Panc1 (cell line): ENCODE measurements around the gene TRIM5. TPM values are rescaled to one million over a fixed set of nuclear protein-coding genes. Genes with fewer than 3 reads are reported as not detected.

Experiments
- ATAC-seq: fragments of 200-7000 bp; cut with Tn5 transposase; 2 replicates; pipeline ENCODE4 v1.9.1; 2020; ENCODE audit warnings: mild to moderate bottlenecking, moderate library complexity
- BruUV-seq: library from RNA; stranded (reverse); fragments of 400-500 nt; replicated peaks from 2 replicates; lab custom pipeline; 2021; lab: Mats Ljungman, UMichigan
- CTCF ChIA-PET: fragments of 300-600 bp; sonication (Branson Sonifier 250); formaldehyde crosslinking; loops from one replicate; lab custom pipeline; 2022; ENCODE audit warnings: antibody characterized with exemption; lab: Charles Lee
- POLR2A ChIA-PET: fragments of 300-600 bp; sonication (Branson Sonifier 250); formaldehyde crosslinking; loops from one replicate; lab custom pipeline; 2022; ENCODE audit warnings: antibody characterized with exemption; lab: Charles Lee
- DNase-seq: peaks from one replicate; pipeline ENCODE4 v3.0.0-alpha.2; 2010; ENCODE audit warnings: low read depth, low spot score
- H3K27ac ChIP-seq: 2 replicates; pipeline ENCODE4 v1.5.1; 2011; ENCODE audit warnings: mild to moderate bottlenecking, low read length, inconsistent platforms
- H3K27me3 ChIP-seq: fragments of 200-500 bp; sonication (Bioruptor generic); 2 replicates; pipeline ENCODE4 v1.6.0; 2014; ENCODE audit warnings: low read length, inconsistent platforms; ENCODE audit not compliant: control insufficient read depth, insufficient read depth
- H3K36me3 ChIP-seq: fragments of 200-500 bp; sonication (Bioruptor generic); 2 replicates; pipeline ENCODE4 v1.5.1; 2014; ENCODE audit warnings: inconsistent platforms, mild to moderate bottlenecking, low read length, moderate library complexity; ENCODE audit not compliant: control insufficient read depth, insufficient read depth
- H3K4me1 ChIP-seq: 2 replicates; pipeline ENCODE4 v1.5.1; 2011; ENCODE audit warnings: inconsistent platforms, mild to moderate bottlenecking, low read length, moderate library complexity; ENCODE audit not compliant: control insufficient read depth, insufficient read depth
- H3K4me3 ChIP-seq, 2 experiments: 2 replicates each; pipeline ENCODE4 v1.5.1; 2011 to 2012; ENCODE audit warnings: low read depth in 2 of 2, low read length in 2 of 2, mild to moderate bottlenecking in 2 of 2, inconsistent platforms in 1 of 2, moderate library complexity in 1 of 2
- H3K9me3 ChIP-seq: fragments of 200-500 bp; sonication (Bioruptor generic); 2 replicates; pipeline ENCODE4 v1.5.1; 2014; ENCODE audit warnings: low read depth, mild to moderate bottlenecking, inconsistent platforms, low read length, moderate library complexity; ENCODE audit not compliant: control insufficient read depth, insufficient read depth
- POLR2AphosphoS5 ChIP-seq: IDR thresholded peaks from 2 replicates; pipeline ENCODE4 v1.6.1; 2012; ENCODE audit warnings: mild to moderate bottlenecking, low read depth, low read length, moderate library complexity
- SIN3A ChIP-seq: IDR thresholded peaks from 2 replicates; pipeline ENCODE4 v1.6.1; 2012; ENCODE audit warnings: low read depth, mild to moderate bottlenecking, low read length, moderate library complexity, borderline replicate concordance; ENCODE audit not compliant: insufficient read depth
- TCF7L2 ChIP-seq: IDR thresholded peaks from 2 replicates; pipeline ENCODE4 v1.6.1; 2011; ENCODE audit warnings: mild to moderate bottlenecking, low read depth, low read length, inconsistent platforms
- in situ Hi-C: cut with HindIII; loops from 2 replicates; pipeline ENCODE4 v1.10.0; 2016; ENCODE audit warnings: low sequenced_read_pairs, low pct_unique_long_range_greater_than_20kb
- intact Hi-C: fragments of 100-400 bp; cut with micrococcal nuclease; formaldehyde crosslinking; loops from one replicate; pipeline ENCODE4 v1.10.0; 2022; ENCODE audit not compliant: unreplicated experiment
- total RNA-seq: library from RNA; stranded (reverse); gene quantifications from one replicate; pipeline ENCODE4 v1.2.1, GENCODE V29; 2021; ENCODE audit not compliant: unreplicated experiment
- TF ChIP-seq, protein P1 (sequence below): fragments of 450-650 bp; IDR thresholded peaks from 2 replicates; pipeline ENCODE4 v1.5.1; 2017; ENCODE audit warnings: mild to moderate bottlenecking
- TF ChIP-seq, protein P2 (sequence below), 2 experiments: IDR thresholded peaks; 2 replicates each; pipeline ENCODE4 v1.6.1; 2011 to 2012; ENCODE audit warnings: low read depth in 2 of 2, control low read depth in 1 of 2, low read length in 1 of 2, mild to moderate bottlenecking in 1 of 2, moderate library complexity in 1 of 2; ENCODE audit not compliant: insufficient read depth in 1 of 2

Gene TRIM5
- total RNA-seq, 1 experiment from 2014 or later = 56.1 TPM

DNA sequence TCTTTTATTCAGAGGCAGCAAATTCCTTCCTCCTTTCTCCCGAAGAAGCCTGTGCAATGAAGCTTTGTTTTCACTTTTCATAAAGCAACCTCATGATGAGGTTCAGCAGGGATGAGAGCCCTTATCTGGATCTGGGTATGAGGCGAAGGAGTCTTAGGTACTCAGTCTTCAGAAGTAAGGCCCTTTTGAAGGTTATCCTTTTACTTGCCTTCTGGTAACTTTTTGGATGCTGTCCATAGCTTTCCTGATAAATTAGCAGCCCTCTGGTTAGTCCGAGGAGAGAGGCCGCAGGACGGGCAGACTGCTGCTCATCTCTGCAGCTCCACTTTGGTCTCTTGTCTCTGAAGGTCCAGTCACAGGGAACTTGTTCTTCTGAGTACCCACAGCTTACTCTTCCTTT is 5.9 kb upstream of the TRIM5 start:
- intact Hi-C loops = no loop called here
- peaks cover 3% of the 10 kb centered on the region; the same call in 1 of the 2 replicates for H3K4me1 ChIP-seq
- no peak overlapping the region; a peak in 1 of 4 replicates for H3K4me3 ChIP-seq
- ATAC-seq (no peak), DNase-seq (no peak)
- no peak overlapping the region for H3K27ac ChIP-seq
- ChIA-PET POLR2A (interaction anchor here (0.6 kb wide), 1 partner anchor 363 kb away, joined by 6 read pairs; no protein-coding TSS in a partner anchor), CTCF (no interaction called here)
- H3K27me3 ChIP-seq = peaks cover 2% of the 10 kb centered on the region
- no peak for TF ChIP-seq SIN3A
- TF ChIP-seq, protein P1, sequence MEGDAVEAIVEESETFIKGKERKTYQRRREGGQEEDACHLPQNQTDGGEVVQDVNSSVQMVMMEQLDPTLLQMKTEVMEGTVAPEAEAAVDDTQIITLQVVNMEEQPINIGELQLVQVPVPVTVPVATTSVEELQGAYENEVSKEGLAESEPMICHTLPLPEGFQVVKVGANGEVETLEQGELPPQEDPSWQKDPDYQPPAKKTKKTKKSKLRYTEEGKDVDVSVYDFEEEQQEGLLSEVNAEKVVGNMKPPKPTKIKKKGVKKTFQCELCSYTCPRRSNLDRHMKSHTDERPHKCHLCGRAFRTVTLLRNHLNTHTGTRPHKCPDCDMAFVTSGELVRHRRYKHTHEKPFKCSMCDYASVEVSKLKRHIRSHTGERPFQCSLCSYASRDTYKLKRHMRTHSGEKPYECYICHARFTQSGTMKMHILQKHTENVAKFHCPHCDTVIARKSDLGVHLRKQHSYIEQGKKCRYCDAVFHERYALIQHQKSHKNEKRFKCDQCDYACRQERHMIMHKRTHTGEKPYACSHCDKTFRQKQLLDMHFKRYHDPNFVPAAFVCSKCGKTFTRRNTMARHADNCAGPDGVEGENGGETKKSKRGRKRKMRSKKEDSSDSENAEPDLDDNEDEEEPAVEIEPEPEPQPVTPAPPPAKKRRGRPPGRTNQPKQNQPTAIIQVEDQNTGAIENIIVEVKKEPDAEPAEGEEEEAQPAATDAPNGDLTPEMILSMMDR = no peak
- TF ChIP-seq TCF7L2 = no peak
- TF ChIP-seq, protein P2, sequence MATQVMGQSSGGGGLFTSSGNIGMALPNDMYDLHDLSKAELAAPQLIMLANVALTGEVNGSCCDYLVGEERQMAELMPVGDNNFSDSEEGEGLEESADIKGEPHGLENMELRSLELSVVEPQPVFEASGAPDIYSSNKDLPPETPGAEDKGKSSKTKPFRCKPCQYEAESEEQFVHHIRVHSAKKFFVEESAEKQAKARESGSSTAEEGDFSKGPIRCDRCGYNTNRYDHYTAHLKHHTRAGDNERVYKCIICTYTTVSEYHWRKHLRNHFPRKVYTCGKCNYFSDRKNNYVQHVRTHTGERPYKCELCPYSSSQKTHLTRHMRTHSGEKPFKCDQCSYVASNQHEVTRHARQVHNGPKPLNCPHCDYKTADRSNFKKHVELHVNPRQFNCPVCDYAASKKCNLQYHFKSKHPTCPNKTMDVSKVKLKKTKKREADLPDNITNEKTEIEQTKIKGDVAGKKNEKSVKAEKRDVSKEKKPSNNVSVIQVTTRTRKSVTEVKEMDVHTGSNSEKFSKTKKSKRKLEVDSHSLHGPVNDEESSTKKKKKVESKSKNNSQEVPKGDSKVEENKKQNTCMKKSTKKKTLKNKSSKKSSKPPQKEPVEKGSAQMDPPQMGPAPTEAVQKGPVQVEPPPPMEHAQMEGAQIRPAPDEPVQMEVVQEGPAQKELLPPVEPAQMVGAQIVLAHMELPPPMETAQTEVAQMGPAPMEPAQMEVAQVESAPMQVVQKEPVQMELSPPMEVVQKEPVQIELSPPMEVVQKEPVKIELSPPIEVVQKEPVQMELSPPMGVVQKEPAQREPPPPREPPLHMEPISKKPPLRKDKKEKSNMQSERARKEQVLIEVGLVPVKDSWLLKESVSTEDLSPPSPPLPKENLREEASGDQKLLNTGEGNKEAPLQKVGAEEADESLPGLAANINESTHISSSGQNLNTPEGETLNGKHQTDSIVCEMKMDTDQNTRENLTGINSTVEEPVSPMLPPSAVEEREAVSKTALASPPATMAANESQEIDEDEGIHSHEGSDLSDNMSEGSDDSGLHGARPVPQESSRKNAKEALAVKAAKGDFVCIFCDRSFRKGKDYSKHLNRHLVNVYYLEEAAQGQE (IDR thresholded peaks at IDR 0.05; ENCODE audit: insufficient read depth in 1 of 2, low read depth in 2 of 2, low read length in 1 of 2) = no peak
- no peak for TF ChIP-seq POLR2AphosphoS5
- H3K36me3 ChIP-seq = no peaks in the 10 kb centered on the region
- no peaks in the 10 kb centered on the region for H3K9me3 ChIP-seq
- in situ Hi-C loops = no loop called here
- no TSS peak for BruUV-seq

DNA sequence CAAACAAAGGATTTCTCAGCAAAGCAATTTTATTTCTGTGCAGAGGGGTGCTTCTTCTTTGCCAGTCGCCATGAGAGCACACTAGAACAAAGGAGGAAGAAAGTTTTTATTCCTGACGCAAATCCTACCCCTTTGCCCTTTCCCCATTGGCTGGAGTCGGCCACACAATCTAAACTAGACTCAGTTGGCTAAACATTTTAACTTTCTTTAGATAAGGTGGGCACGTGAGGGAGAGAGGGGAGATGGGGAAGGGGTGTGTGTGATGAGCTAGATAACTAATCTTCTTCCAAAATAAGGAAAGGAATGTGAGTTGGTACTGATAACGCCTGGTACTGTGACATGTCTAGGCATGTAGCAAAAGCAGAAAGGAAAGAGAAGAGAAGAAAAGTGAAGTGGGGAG is 5.3 kb upstream of the TRIM5 start:
- Histone ChIP-seq H3K27ac (no peak overlapping the region), H3K27me3 (no peaks in the 10 kb centered on the region), H3K4me1 (peaks cover 3% of the 10 kb centered on the region; the same call in 1 of the 2 replicates), H3K4me3 (no peak overlapping the region; a peak in 1 of 4 replicates), H3K36me3 (no peaks in the 10 kb centered on the region), H3K9me3 (no peaks in the 10 kb centered on the region)
- no peak for TF ChIP-seq POLR2AphosphoS5
- no peak for TF ChIP-seq TCF7L2
- TF ChIP-seq, protein P2 (IDR thresholded peaks at IDR 0.05; ENCODE audit: insufficient read depth in 1 of 2, low read depth in 2 of 2, low read length in 1 of 2) = no peak
- TF ChIP-seq, protein P1 = no peak
- no peak for TF ChIP-seq SIN3A
- in situ Hi-C loops (no loop called here), intact Hi-C loops (no loop called here)
- DNase-seq (no peak), ATAC-seq (no peak)
- BruUV-seq = no TSS peak
- POLR2A ChIA-PET = interaction anchor here (0.6 kb wide), 1 partner anchor 362 kb away, joined by 6 read pairs; no protein-coding TSS in a partner anchor
- CTCF ChIA-PET = no interaction called here
